Thyroid gland (tissue), 4 donors: ENCODE results near the gene PCDHGC3. TPM values are rescaled to one million over a fixed set of nuclear protein-coding genes. Genes with fewer than 3 reads are reported as not detected.
A peak's percentile ranks its signal among the peaks of the same experiment; 100 is the strongest.

Experiments
- DNase-seq, 2 donors: peaks; one replicate each; pipeline ENCODE4 v3.0.0-alpha.2; 2019
- H3K27ac ChIP-seq, 3 donors: fragments of 200-600 bp; sonication (generic); 1 replicate in 2 of 3; 2 replicates in 1 of 3; pipeline ENCODE4 v1.5.1; 2016 to 2019; ENCODE audit warnings: mild to moderate bottlenecking in 1 of 3, moderate library complexity in 1 of 3
- H3K27me3 ChIP-seq: fragments of 200-600 bp; sonication (generic); one replicate; pipeline ENCODE4 v1.5.1; 2019
- H3K36me3 ChIP-seq, 2 donors: fragments of 200-600 bp; sonication (generic); one replicate each; pipeline ENCODE4 v1.5.1; 2016 to 2019
- H3K4me1 ChIP-seq, 2 donors: fragments of 200-600 bp; sonication (generic); one replicate each; pipeline ENCODE4 v1.5.1; 2017 to 2019
- H3K4me3 ChIP-seq, 3 donors: fragments of 200-600 bp; sonication (generic); replicated peaks in 1 of 3; 1 replicate in 2 of 3; 2 replicates in 1 of 3; pipeline ENCODE4 v1.5.1; 2016; ENCODE audit warnings: mild to moderate bottlenecking in 1 of 3
- H3K9me3 ChIP-seq: fragments of 200-600 bp; sonication (generic); one replicate; pipeline ENCODE4 v1.5.1; 2017
- CTCF ChIP-seq, 6 experiments: fragments of 200-600 bp in 3 of 6; fragments of 450-650 bp in 3 of 6; sonication (generic) in 3 of 6; IDR thresholded peaks; one replicate each; pipeline ENCODE4 v1.5.1; 2016 to 2019; ENCODE audit warnings: antibody characterized with exemption in 6 of 6, mild to moderate bottlenecking in 2 of 6, inconsistent platforms in 1 of 6, moderate library complexity in 1 of 6
- POLR2A ChIP-seq, 2 donors: fragments of 450-650 bp; IDR thresholded peaks; one replicate each; pipeline ENCODE4 v1.6.1; 2017; ENCODE audit warnings: antibody characterized with exemption in 2 of 2, mild to moderate bottlenecking in 2 of 2, moderate library complexity in 1 of 2
- WGBS, 2 donors: methylation state at CpG; one replicate each; pipeline ENCODE4 v1.1.5; 2017; 5-methylcytosine and 5-hydroxymethylcytosine counted together
- intact Hi-C: fragments of 100-400 bp; cut with DNase I; formaldehyde crosslinking; loops from one replicate; pipeline ENCODE4 v1.15.1; 2023
- total RNA-seq, 4 donors: library from RNA; depleted of rRNA; stranded (reverse); fragments of >200 nt; gene quantifications; one replicate each; pipeline ENCODE4 v1.2.3, GENCODE V29; 2016

PCDHGC3 gene
- total RNA-seq, 4 donors from 2014 or later = 24.7 to 31.5 (median 27.6) TPM

GRCh38 chr5:141512390-141512910 lies 36.7 kb downstream of the PCDHGC3 start:
- Histone ChIP-seq H3K4me1 (peaks cover 27 to 58% of the 10 kb centered on the region in 2 donors), H3K36me3 (peaks cover 9 to 13% of the 10 kb centered on the region in 2 donors), H3K4me3 (peak overlapping the region in 2 of 3 donors; percentile 36 to 47), H3K9me3 (no peaks in the 10 kb centered on the region), H3K27me3 (no peaks in the 10 kb centered on the region), H3K27ac (peak overlapping the region; percentile 28 to 91 (median 70))
- intact Hi-C loops = no loop called here
- TF ChIP-seq POLR2A (IDR thresholded peaks at IDR 0.05) (no peak), CTCF (IDR thresholded peaks at IDR 0.05) (peak; percentile 65 to 94 (median 80))
- 7 to 9% methylated on average over 24 to 26 of the region's 28 CpGs for WGBS, 2 donors
- peak; percentile 86 to 92 for DNase-seq

- 2 to 4% methylated on average over 20 to 38 of the region's 43 CpGs for WGBS, 2 donors
- DNase-seq = peak; percentile 36 to 55
- intact Hi-C loops = no loop called here
- no peaks in the 10 kb centered on the region for H3K27me3 ChIP-seq
- H3K4me3 ChIP-seq = peak overlapping the region in 2 of 3 donors; percentile 36 to 47
- H3K36me3 ChIP-seq = peaks cover 9 to 13% of the 10 kb centered on the region in 2 donors
- TF ChIP-seq POLR2A (IDR thresholded peaks at IDR 0.05) = no peak
- TF ChIP-seq CTCF (IDR thresholded peaks at IDR 0.05) = no peak
- H3K27ac ChIP-seq = peak overlapping the region in 2 of 3 donors; percentile 70 to 91
- H3K9me3 ChIP-seq = no peaks in the 10 kb centered on the region
- H3K4me1 ChIP-seq = peaks cover 27 to 51% of the 10 kb centered on the region in 2 donors
Measured at GRCh38 chr5:141512911-141513626, 37.3 kb downstream of the PCDHGC3 start.

- Histone ChIP-seq H3K27me3 (no peaks in the 10 kb centered on the region), H3K9me3 (no peaks in the 10 kb centered on the region), H3K27ac (peak overlapping the region; percentile 49 to 91 (median 70)), H3K4me1 (peaks cover 22 to 44% of the 10 kb centered on the region in 2 donors), H3K4me3 (peak overlapping the region in 2 of 3 donors; percentile 36 to 47), H3K36me3 (peaks cover 9 to 13% of the 10 kb centered on the region in 2 donors)
- intact Hi-C loops = no loop called here
- no peak for TF ChIP-seq CTCF (IDR thresholded peaks at IDR 0.05)
- TF ChIP-seq POLR2A (IDR thresholded peaks at IDR 0.05) = peak in 1 of 2 donors; percentile 41
- 13 to 23% methylated on average over 23 to 29 of the region's 29 CpGs for WGBS, 2 donors
- DNase-seq = peak; percentile 72 to 77
Measured at GRCh38 chr5:141513627-141514329, 38.0 kb downstream of the PCDHGC3 start.

GRCh38 chr5:141514330-141515133 lies 38.8 kb downstream of the PCDHGC3 start:
- WGBS, 2 donors = 58 to 64% methylated on average over 4 to 6 of the region's 6 CpGs
- peak overlapping the region; percentile 49 to 91 (median 70) for H3K27ac ChIP-seq
- H3K9me3 ChIP-seq = no peaks in the 10 kb centered on the region
- H3K36me3 ChIP-seq = peaks cover 9 to 13% of the 10 kb centered on the region in 2 donors
- peaks cover 14 to 37% of the 10 kb centered on the region in 2 donors for H3K4me1 ChIP-seq
- intact Hi-C loops = loop anchor here (5.0 kb wide), 1 partner anchor 37 kb away; the partner anchor contains the start of gene PCDHGC3
- TF ChIP-seq CTCF (IDR thresholded peaks at IDR 0.05) = no peak
- TF ChIP-seq POLR2A (IDR thresholded peaks at IDR 0.05) = no peak
- H3K27me3 ChIP-seq = no peaks in the 10 kb centered on the region
- peak; percentile 21 to 24 for DNase-seq
- H3K4me3 ChIP-seq = peak overlapping the region in 1 of 3 donors; percentile 47
